Lower leg skin (tissue), 4 donors: ENCODE data around the gene AKR1C2. TPM values are rescaled to one million over a fixed set of nuclear protein-coding genes. Genes with fewer than 3 reads are reported as not detected.
"Not testable (repeated sequence)": the region's sequence is repeated elsewhere in the genome, so short reads cannot be mapped to it uniquely, and the experiment has no call there.

ENCODE experiments used
- DNase-seq, 2 donors: peaks; one replicate each; pipeline ENCODE4 v3.0.0-alpha.2; 2019; ENCODE audit warnings: low spot score in 2 of 2
- H3K4me3 ChIP-seq: fragments of 200-600 bp; sonication (generic); 2 replicates; pipeline ENCODE4 v1.5.1; 2017; ENCODE audit warnings: mild to moderate bottlenecking, low read depth; ENCODE audit not compliant: poor library complexity, severe bottlenecking
- CTCF ChIP-seq, 3 donors: fragments of 450-650 bp; IDR thresholded peaks; one replicate each; pipeline ENCODE4 v1.5.1; 2016; ENCODE audit warnings: antibody characterized with exemption in 3 of 3, mild to moderate bottlenecking in 3 of 3, moderate library complexity in 2 of 3
- POLR2A ChIP-seq, 2 donors: fragments of 450-650 bp; IDR thresholded peaks; one replicate each; pipeline ENCODE4 v1.6.1; 2016 to 2017; ENCODE audit warnings: antibody characterized with exemption in 2 of 2, mild to moderate bottlenecking in 1 of 2, moderate library complexity in 1 of 2
- WGBS, 2 donors: methylation state at CpG; one replicate each; pipeline ENCODE4 v1.1.5; 2018; 5-methylcytosine and 5-hydroxymethylcytosine counted together
- intact Hi-C: fragments of 100-400 bp; cut with DNase I; formaldehyde crosslinking; loops from one replicate; pipeline ENCODE4 v1.15.0; 2023; ENCODE audit warnings: low total_unique reads
- total RNA-seq, 4 donors: library from RNA; depleted of rRNA; stranded (reverse); fragments of >200 nt; gene quantifications; one replicate each; pipeline ENCODE4 v1.1.0, GENCODE V29; 2016

AKR1C2 gene
- total RNA-seq, 4 donors from 2014 or later, result 9.3 to 27.5 (median 20.1) TPM

GRCh38 chr10:5023177-5023805, 19.6 kb upstream of the AKR1C2 start:
- TF ChIP-seq POLR2A (IDR thresholded peaks at IDR 0.05) (no peak), CTCF (IDR thresholded peaks at IDR 0.05) (no peak)
- no peak overlapping the region for H3K4me3 ChIP-seq
- intact Hi-C loops, result no loop called here
- 47 to 58% methylated on average over 4 of the region's 4 CpGs for WGBS, 2 donors
- no peak for DNase-seq

- not testable (repeated sequence) for H3K4me3 ChIP-seq, DNase-seq
- intact Hi-C loops, result loop anchor here (2.0 kb wide), 1 partner anchor 67 kb away; no protein-coding TSS in a partner anchor
- WGBS, 2 donors, result 54 to 75% methylated on average over 10 of the region's 10 CpGs
Observed at GRCh38 chr10:5021624-5022290, 18.1 kb upstream of the AKR1C2 start.

GRCh38 chr10:5019770-5020612, 16.3 kb upstream of the AKR1C2 start:
- not testable (repeated sequence) for DNase-seq, H3K4me3 ChIP-seq
- 51 to 57% methylated on average over 6 of the region's 6 CpGs for WGBS, 2 donors
- intact Hi-C loops, result loop anchor here (2.0 kb wide), 1 partner anchor 69 kb away; no protein-coding TSS in a partner anchor

GRCh38 chr10:5018671-5019277, 15.1 kb upstream of the AKR1C2 start:
- peak in 1 of 2 donors; percentile 87 for DNase-seq
- 52 to 62% methylated on average over 3 of the region's 3 CpGs for WGBS, 2 donors
- H3K4me3 ChIP-seq, intact Hi-C loops: not testable (repeated sequence)

DNA sequence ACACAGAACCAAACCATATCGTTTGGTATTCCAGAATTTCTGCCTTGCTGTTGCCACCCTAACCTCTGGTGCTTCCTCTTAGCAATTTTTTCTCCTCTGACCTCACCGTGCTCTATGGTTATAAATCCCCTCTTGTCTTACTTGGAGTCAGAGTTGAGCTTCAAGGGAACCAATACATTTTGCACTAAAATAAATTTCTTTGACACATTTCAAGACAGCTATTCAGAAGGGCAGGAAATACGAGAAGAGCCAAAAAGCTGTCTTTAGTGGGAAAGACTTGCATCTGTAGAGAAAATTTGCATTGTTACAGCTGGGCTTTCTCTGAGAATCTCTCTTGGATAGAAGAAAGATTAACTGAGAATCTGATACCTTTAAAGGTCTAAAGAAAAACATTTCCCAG, 14.5 kb upstream of the AKR1C2 start:
- no peak for TF ChIP-seq POLR2A (IDR thresholded peaks at IDR 0.05)
- no peak for TF ChIP-seq CTCF (IDR thresholded peaks at IDR 0.05)
- WGBS, 2 donors, result 54 to 64% methylated on average over 3 of the region's 3 CpGs
- no peak for DNase-seq
- intact Hi-C loops, result no loop called here
- H3K4me3 ChIP-seq, result no peak overlapping the region

- DNase-seq, result no peak
- 50 to 64% methylated on average over 1 of the region's 1 CpG for WGBS, 2 donors
- intact Hi-C loops, result no loop called here
- TF ChIP-seq POLR2A (IDR thresholded peaks at IDR 0.05) (no peak), CTCF (IDR thresholded peaks at IDR 0.05) (no peak)
- no peak overlapping the region for H3K4me3 ChIP-seq
Observed at GRCh38 chr10:5014936-5015335, 11.3 kb upstream of the AKR1C2 start.

GRCh38 chr10:5014200-5014910, 10.7 kb upstream of the AKR1C2 start:
- 53 to 56% methylated on average over 4 of the region's 4 CpGs for WGBS, 2 donors
- intact Hi-C loops, H3K4me3 ChIP-seq, DNase-seq: not testable (repeated sequence)
